ENCODE measurements around the gene SPTLC3.

DNA sequence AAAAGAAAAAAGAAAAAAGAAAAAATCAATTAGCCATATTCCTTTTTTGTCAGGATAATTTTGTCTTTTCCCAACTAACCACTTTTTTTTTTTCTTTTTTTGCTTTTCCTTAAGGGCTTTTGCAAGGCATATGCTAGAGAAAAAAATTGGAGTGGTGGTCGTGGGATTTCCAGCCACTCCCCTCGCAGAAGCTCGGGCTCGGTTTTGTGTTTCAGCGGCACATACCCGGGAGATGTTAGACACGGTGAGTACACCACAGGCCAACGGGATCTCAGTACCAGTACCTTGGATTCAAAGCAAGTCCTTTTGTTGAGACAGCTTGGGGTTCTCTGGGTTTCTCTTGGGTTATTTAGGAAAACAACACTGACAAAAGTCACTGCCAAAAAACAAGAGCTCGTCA is 151.1 kb downstream of the SPTLC3 start:
- TF ChIP-seq, protein P1, sequence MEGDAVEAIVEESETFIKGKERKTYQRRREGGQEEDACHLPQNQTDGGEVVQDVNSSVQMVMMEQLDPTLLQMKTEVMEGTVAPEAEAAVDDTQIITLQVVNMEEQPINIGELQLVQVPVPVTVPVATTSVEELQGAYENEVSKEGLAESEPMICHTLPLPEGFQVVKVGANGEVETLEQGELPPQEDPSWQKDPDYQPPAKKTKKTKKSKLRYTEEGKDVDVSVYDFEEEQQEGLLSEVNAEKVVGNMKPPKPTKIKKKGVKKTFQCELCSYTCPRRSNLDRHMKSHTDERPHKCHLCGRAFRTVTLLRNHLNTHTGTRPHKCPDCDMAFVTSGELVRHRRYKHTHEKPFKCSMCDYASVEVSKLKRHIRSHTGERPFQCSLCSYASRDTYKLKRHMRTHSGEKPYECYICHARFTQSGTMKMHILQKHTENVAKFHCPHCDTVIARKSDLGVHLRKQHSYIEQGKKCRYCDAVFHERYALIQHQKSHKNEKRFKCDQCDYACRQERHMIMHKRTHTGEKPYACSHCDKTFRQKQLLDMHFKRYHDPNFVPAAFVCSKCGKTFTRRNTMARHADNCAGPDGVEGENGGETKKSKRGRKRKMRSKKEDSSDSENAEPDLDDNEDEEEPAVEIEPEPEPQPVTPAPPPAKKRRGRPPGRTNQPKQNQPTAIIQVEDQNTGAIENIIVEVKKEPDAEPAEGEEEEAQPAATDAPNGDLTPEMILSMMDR (IDR thresholded peaks at IDR 0.05; ENCODE audit: insufficient read depth, low read length), result no peak
- TF ChIP-seq, protein P2, sequence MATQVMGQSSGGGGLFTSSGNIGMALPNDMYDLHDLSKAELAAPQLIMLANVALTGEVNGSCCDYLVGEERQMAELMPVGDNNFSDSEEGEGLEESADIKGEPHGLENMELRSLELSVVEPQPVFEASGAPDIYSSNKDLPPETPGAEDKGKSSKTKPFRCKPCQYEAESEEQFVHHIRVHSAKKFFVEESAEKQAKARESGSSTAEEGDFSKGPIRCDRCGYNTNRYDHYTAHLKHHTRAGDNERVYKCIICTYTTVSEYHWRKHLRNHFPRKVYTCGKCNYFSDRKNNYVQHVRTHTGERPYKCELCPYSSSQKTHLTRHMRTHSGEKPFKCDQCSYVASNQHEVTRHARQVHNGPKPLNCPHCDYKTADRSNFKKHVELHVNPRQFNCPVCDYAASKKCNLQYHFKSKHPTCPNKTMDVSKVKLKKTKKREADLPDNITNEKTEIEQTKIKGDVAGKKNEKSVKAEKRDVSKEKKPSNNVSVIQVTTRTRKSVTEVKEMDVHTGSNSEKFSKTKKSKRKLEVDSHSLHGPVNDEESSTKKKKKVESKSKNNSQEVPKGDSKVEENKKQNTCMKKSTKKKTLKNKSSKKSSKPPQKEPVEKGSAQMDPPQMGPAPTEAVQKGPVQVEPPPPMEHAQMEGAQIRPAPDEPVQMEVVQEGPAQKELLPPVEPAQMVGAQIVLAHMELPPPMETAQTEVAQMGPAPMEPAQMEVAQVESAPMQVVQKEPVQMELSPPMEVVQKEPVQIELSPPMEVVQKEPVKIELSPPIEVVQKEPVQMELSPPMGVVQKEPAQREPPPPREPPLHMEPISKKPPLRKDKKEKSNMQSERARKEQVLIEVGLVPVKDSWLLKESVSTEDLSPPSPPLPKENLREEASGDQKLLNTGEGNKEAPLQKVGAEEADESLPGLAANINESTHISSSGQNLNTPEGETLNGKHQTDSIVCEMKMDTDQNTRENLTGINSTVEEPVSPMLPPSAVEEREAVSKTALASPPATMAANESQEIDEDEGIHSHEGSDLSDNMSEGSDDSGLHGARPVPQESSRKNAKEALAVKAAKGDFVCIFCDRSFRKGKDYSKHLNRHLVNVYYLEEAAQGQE (IDR thresholded peaks at IDR 0.05; ENCODE audit: insufficient replicate concordance, low read depth), result no peak
- no peak for TF ChIP-seq POLR2AphosphoS5 (IDR thresholded peaks at IDR 0.05; ENCODE audit: low read depth)

Data from HL-60 (cell line).